HG02973 (cell line): ENCODE measurements around the gene LGALS4.
"Not testable (repeated sequence)": the region's sequence is repeated elsewhere in the genome, so short reads cannot be mapped to it uniquely, and the experiment has no call there.

Experiments
- ATAC-seq: cut with Tn5 transposase; IDR thresholded peaks from one replicate; pipeline ENCODE4 v1.9.1; 2021; ENCODE audit warnings: moderate library complexity; ENCODE audit not compliant: unreplicated experiment

The LGALS4 gene

DNA sequence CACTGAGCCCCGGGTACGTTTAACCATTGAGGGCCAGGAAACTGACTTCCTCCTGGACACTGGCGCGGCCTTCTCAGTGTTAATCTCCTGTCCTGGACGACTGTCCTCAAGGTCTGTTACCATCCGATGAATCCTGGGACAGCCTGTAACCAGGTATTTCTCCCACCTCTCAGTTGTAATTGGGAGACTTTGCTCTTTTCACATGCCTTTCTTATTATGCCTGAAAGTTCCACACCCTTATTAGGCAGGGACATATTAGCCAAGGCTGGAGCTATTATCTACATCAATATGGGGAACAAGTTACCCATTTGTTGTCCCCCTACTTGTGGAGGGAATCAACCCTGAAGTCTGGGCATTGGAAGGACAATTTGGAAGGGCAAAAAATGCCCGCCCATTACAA is 13.2 kb upstream of the LGALS4 start:
- not testable (repeated sequence) for ATAC-seq

DNA sequence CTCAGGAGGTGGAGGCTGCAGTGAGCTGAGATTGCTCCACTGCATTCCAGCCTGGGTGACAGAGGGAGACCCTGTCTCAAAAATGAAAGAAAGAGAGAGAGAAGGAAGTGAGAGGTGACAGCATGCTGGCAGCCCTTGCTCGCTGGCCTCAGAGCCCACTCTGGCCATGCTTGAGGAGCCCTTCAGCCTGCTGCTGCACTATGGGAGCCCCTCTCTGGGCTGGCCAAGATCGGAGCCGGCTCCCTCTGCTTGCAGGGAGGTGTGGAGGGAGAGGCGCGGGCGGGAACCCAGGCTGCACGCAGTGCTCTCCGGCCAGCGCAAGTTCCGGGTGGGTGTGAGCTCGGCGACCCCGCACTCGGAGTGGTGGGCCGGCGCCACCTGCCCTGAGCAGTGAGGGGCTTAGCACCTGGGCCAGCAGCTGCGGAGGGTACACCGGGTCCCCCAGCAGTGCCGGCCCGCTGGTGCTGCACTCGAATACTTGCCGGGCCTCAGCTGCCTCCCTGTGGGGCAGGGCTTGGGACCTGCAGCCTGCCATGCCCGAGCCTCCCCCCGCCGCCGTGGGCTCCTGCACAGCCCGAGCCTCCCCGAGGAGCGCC is 8.6 kb upstream of the LGALS4 start:
- not testable (repeated sequence) for ATAC-seq

DNA sequence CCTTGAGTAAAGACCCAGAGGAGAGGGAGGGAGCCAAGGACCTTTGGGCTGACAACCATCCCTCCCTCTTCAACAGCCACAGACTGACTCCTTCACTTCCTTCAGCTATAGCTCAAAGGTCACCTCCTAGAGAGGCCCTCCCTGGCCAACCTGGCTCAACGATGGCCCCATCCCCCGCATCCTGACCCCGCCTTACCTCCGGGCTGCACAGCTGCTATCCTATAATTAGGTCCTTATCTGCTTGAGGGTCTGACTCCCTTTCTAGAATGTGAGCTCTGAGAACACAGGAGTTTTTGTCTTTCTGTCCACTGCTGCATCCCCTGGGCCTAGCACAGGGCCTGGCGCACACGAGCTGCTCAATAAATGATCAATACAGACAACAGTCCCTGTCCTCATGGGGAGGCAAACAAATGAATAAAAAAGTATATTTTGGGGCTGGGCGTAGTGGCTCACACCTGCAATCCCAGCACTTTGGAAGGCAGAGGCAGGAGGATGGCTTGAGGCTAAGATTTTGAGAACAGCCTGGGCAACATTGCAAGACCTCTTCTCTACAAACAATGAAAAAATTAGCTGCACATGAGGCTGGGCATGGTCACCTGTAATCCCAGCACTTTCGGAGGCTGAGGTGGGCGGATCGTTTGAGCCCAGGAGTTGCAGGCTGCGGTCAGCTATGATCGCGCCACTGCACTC is 6.6 kb upstream of the LGALS4 start:
- no peak for ATAC-seq

DNA sequence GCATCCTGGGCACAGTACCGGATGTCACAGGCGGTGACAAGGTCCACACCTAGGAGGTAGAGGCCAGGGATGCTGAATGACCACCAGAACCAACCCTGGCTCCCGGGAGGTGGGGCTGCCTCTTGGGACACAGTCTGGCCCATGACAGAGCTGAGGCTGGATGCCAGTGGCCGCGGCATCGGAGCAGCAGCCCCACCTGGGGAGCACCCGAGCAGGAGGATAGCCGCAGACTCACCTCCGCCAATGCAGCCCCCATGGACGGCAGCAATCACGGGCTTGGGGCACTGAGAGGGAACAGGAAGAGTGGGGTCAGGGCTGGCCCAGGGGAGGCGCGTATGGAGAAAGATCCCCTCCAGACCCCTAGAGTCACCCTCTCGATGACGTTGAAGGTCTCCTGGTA is 4.3 kb upstream of the LGALS4 start:
- no peak for ATAC-seq

DNA sequence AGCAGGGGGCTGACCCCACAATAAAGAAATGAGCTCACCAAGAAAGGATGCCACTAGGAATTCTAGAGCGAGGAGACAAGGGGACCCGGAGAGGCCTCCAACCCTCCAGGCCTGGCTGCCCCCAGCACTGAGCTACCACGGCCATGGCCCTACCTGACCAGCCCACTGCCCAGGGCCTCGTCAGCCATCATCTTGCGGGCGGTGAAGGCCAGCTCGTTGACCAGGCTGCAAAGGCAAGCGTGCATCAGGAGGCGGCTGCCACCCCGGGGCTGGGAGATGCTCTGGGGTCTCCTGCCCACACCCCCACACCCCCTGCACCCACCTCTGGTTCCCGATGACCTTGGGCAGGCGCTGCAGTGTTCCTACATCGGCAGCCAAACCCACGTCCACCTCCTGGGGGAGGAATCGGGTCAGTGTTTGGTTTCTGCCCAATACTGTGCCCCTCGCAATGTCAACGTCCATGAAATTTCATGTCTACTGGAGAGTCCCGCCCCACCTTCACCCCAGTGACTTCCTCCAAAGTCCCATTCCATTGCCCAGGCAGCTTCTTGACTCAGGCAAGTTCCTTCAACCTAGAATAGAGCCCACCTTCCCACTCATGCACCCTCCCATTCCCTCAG is 3.5 kb upstream of the LGALS4 start:
- no peak for ATAC-seq

DNA sequence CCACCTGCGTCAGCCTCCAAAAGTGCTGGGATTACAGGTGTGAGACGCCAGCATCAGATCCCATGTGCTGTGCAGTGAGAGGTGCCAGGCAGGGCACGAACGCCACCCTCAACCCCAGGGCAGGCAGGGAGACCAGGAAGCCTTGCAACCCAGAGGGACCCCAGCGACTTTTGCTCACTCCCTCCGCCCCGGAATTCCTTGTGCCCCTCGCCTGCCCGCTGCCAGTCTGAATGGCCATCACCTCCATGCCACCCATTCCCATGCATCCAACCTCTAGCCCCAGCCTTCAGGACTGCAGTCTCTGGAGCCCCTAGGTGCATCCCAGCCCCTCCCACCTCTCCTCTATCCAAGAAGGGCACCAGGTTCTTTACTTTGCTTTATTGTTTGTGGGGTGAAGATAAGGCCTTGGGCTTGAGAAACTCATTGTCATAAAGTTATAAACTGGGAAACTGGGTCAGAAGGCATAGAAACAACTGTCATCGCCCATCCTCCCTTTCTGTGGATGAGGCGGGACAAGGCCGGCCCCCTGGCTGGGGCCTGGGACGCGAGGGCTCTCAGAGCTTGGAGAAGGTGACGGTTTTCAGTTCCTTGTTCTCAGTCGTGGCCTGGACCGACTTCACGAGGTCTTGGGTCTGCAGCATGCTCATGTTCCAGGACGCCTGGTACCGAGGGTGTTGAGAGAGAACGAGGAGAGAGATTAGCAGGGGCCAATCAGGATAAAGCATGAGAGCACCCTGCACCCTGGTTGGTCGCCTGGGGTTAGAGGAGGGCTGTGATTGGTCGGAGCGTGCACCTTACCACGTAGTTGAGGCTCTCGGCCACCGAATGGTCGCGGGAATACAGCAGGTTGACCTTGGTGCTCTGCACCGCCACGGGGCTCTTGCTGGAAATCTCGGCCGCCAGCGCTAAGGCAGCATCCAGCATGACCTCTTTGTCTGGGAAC is 2.6 kb upstream of the LGALS4 start:
- no peak for ATAC-seq

DNA sequence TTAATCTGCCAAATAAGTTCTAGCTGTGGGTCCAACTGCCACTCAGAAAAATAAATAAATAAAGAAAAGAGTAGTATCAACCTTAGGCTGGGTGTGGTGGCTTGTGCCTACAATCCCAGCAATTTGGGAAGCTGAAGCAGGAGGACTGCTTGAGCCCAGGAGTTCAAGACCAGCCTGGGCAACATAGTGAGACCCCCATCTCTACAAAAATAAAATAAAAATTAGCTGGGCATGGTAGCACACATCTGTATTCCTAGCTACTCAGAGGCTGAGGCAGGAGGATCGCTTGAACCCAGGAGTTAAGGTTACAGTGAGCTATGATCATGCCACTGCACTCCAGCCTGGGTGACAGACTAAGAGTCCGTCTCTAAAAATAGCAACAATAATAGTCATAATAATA is 1.2 kb upstream of the LGALS4 start:
- not testable (repeated sequence) for ATAC-seq

DNA sequence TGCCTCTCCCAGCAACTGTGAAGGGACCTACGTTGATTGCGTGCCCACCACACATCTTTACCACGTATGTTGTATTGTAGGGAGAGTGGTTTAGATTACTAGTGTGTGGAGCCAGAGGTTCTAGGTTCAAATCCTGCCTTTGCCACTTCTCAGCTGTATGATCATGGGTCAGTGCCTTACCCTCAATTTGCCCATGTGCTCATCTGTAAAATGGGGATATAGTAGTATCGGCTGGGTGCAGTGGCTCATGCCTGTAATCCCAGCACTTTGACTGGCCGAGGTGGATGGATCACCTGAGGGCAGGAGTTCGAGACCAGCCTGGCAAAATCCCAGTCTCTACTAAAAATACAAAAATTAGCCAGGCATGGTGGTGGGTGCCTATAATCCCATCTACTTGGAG is 578 bp upstream of the LGALS4 start:
- ATAC-seq = no peak

DNA sequence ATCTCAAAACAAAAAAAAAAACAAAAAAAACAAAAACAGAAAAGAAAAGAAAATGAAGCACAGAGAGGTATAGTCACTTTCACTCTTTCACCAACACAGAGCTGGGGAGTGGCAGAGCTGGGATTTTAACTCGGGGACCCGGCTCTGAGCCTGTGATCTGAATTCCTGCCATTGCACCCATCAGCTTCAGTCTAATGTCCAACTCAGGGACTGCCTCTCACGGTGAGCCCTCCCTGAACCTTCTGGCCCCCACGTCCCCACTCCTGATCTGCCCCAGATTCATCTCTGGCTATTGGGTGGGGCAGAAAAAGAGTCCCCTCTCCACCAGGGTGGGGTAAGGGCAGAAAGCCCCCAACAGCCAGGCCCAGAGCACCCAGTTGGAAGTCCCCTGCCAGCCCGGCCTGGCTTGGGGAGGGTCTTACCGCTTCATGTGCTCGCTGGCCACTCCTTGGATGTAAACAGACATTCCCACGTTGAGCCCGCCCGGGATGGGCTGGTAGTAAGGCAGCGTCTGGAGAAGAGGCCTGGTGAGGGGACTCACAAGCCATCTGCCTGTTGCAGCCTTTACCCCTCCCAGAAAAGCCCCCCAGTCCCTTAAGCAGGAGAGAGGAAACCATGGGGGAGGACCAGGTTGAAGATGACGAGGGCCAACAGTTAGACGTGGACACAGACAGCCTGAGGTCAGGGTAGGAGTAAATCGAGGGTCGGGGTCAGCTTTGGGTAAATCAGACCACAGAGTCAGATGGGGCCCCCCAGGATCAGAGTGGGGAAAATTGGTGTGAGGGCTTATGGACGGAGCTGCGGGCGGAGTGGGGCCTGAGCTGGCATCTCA is 520 bp downstream of the LGALS4 start:
- no peak for ATAC-seq

DNA sequence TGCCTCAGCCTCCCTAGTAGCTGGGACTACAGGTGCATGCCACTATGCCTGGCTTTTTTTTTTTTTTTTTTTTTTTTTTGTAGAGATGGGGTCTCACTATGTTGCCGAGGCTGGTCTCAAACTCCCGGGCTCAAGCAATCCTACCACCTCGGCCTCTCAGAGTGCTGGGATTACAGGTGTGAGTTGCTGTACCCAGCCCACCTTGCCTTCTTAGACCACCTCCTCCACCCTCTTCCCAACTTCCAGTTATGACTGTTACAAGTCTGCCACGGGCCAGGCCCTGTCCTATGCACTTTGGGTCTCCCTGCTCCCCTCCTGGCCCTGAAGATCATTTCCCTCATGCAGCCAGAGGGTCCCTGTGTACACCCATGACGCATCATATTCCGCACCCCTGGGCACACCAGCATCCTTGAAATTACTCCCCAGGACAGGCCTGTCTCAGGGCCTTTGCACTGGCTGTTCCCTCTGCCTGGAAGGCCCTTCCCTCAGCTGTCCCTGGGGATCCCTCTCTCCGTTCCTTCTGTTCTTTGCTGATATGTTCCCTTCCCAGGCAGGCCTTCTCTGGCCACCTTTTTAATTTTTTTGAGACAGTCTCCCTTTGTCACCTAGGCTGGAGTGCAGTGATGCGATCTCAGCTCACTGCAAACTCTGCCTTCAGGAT is 3.0 kb downstream of the LGALS4 start:
- no peak for ATAC-seq

DNA sequence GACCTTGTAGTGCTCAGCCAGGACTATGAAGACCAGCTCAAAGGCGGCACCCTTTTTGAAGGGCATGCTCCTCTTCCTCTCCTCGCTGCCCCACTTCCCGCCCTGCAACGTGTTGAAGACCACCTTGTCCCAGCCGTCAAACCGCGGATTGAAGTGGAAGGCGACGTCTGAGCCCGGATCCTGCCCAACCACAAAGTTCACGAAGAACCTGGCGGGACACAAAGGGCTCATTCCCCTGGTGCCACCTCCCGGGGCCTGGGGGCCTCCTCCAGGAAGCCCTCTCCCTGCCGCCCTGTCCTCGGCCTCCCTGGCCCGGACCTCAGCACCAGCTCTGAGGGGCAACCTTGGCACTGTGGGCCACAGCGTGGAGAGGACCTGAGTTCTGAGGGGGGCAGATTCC is 4.0 kb downstream of the LGALS4 start:
- ATAC-seq = no peak

DNA sequence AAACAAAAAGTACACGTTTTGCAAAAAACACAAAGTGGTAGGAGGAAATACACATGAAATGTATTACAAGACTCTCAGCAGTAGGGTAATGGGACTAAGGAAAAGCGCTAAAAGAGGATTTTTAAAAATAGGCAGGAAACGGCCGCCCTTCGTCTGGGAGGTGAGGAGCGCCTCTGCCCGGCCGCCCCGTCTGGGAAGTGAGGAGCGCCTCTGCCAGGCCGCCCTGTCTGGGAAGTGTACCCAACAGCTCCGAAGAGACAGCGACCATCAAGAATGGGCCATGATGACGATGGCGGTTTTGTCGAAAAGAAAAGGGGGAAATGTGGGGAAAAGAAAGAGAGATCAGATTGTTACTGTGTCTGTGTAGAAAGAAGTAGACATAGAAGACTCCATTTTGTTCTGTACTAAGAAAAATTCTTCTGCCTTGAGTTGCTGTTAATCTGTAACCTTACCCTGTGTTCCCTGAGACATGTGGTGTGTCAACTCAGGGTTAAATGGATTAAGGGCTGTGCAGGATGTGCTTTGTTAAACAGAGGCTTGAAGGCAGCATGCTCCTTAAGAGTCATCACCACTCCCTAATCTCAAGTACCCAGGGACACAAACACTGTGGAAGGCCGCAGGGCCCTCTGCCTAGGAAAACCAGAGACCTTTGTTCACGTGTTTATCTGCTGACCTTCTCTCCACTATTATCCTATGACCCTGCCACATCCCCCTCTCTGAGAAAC is 5.2 kb downstream of the LGALS4 start:
- not testable (repeated sequence) for ATAC-seq

DNA sequence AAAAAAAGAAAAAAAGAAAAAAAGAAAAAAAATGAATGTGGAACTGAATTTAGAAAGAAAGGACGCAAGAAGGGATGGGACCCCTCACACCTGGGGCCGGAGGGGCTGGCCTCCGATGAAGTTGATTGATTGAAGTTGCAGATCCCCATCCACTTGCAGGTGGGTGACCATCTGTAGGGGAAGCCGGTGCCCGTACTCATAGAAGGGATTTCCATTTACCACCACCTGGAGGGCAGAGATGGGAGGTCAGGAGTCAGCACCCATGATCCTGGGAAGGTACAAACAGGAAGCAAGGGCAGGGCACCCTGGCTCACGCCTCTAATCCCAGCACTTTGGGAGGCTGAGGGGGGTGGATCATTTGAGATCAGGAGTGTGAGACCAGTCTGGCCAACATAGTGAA is 6.4 kb downstream of the LGALS4 start:
- no peak for ATAC-seq

DNA sequence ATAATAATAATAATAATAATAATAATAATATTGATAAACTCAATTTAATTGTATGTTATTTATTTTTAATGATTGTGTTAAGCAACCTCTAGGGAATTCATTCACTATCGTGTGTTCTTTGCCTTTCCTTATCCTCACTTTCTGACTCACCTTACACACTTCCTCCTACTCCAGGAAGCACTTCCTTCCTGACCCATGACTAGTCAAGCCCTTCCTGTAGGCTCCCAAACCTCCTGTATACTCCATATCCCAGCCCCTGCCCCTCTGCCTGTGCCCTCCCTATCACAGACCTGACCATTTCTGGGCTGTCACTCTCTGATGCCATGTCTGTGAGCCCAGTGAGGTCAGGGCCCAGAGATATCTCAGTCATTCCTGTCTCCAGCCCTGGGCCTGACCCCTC is 7.6 kb downstream of the LGALS4 start:
- ATAC-seq = no peak

DNA sequence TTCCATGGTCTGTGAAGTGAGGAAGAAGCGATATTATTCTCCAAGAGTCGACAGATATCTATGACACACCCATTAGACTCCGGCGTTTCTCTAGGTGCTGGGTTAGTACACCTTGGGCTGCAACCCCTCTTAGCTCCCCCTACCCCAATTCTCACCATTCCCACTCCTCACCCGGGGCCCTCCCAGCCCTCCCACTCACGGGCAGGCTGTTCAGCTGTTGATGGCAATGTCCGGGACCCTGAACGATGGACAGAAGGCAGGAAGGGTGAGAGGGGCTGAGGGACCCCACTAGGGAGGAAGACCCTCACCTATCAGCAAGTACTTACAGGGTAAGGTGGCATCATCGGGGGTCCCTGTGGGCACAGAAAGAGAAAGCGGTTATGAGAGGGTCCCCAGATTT is 9.2 kb downstream of the LGALS4 start:
- no peak for ATAC-seq

DNA sequence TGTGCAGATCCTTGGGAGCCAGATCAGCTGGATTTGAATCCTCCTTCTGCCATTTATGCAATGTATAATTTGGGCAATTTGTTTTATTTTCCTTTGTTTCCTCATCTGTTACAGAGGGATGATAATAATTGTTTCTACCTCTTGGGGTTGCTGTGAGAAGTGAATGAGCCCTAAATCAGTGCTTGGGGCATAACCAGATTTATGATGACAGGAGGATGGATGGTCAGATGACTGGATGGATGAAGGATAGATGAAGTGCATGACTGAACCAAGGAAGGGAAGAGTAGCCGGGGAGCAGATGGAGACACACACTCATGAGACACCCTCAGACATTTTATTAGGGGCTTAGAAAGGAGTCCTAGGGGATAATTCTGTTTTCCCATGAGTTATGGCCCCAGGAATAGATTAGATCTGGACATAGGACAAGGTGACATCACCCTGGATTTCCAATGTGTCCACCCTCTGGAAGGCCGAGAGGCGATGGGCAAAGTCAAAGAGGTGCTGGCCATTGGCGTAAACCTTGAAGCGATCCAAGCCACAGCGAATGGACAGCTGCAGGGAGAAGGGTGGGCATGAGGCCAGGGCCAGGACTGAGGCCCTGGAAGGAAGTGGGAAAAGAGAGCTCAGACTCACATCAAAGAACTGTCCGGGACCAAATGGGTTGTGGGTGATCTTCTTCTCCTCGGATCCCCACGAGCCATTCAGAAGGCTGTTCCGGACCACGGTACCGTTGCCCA is 11.2 kb downstream of the LGALS4 start:
- ATAC-seq = no peak

DNA sequence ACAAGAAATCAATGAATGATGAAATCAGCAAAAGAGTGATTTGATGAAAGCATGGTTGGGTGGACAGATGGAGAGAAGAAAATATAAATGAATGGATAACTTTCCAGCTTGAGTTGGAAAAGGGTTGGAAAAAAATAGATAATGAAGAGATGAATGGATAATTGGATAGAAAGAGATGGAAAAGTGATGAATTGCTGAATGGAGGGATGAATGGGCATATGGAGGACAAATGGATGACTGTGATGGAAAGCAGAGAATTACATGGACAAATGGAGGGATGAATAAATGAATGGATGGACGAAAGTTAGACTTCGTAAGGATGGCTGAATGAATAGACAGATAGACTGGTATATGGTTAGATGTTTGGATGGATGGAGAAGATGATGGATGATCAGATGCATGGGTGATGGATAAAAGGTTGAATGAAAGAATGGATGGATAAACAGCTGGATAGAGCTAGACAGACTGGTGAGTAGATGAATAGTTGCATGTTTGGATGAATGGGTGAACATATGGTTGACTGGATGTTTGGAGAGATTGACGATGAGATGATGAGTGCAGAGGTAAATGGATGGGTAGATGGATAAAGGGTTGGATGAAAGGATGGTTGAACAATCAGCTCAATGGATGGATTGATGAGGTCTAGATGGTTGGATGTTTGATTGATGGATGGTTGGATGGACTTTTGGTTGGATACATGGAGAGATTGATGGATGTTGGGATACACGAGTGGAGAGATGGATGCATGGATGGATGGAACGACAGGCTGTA is 12.0 kb downstream of the LGALS4 start:
- ATAC-seq = no peak

DNA sequence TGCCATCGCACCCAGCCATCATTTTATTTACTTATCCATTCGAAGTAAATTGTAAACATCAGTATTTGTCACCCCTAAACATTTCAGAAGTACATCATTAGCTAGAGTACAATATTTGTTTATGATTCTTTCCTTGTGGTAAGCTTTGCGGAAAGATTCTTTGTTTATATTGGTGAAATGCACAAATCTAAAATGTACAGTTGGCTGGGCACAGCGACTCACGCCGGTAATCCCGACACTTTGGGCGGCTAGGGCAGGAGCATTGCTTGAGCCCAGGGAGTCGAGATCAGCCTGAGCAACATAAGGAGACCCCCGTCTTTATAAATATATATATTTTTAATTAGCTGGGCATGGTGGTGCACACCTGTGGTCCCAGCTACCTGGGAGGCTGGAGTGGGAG is 13.6 kb downstream of the LGALS4 start:
- ATAC-seq = no peak
